MM.1S (cell line): ENCODE data around the gene HOXD1.
A peak's percentile ranks its signal among the peaks of the same experiment; 100 is the strongest.

Experiments
- DNase-seq: peaks from one replicate; pipeline ENCODE4 v3.0.0-alpha.2; 2015
- H2AFZ ChIP-seq: fragments of 300-600 bp; sonication (generic); 2 replicates; pipeline ENCODE4 v1.6.0; 2016; ENCODE audit warnings: antibody characterized with exemption, low read length
- H3F3A ChIP-seq: fragments of 300-600 bp; sonication (generic); 2 replicates; pipeline ENCODE4 v1.6.1; 2016; ENCODE audit warnings: mild to moderate bottlenecking, antibody characterized with exemption, low read length, moderate library complexity, mixed read lengths; ENCODE audit not compliant: insufficient read depth
- H3K27ac ChIP-seq: fragments of 300-600 bp; sonication (generic); 2 replicates; pipeline ENCODE4 v1.5.1; 2016; ENCODE audit warnings: mild to moderate bottlenecking, low read length
- H3K27me3 ChIP-seq: fragments of 300-600 bp; sonication (generic); replicated peaks from 2 replicates; pipeline ENCODE4 v1.6.0; 2016; ENCODE audit warnings: low read length; ENCODE audit not compliant: insufficient read depth
- H3K36me3 ChIP-seq: fragments of 300-600 bp; sonication (generic); replicated peaks from 2 replicates; pipeline ENCODE4 v1.6.1; 2016; ENCODE audit warnings: mild to moderate bottlenecking, low read length, mixed read lengths; ENCODE audit not compliant: insufficient read depth
- H3K4me1 ChIP-seq: fragments of 300-600 bp; sonication (generic); 2 replicates; pipeline ENCODE4 v1.6.1; 2016; ENCODE audit warnings: low read length, mixed read lengths
- H3K4me2 ChIP-seq: fragments of 300-600 bp; sonication (generic); 2 replicates; pipeline ENCODE4 v1.6.0; 2016; ENCODE audit warnings: low read depth, low read length
- H3K4me3 ChIP-seq: fragments of 300-600 bp; sonication (generic); 2 replicates; pipeline ENCODE4 v1.5.1; 2016; ENCODE audit warnings: low read length, mixed read lengths
- H3K79me2 ChIP-seq: fragments of 300-600 bp; sonication (generic); 2 replicates; pipeline ENCODE4 v1.6.1; 2016; ENCODE audit warnings: mixed run types, low read length, mixed read lengths
- H3K9ac ChIP-seq: fragments of 300-600 bp; sonication (generic); 2 replicates; pipeline ENCODE4 v1.6.1; 2016; ENCODE audit warnings: low read length, mixed read lengths
- H3K9me2 ChIP-seq: fragments of 300-600 bp; sonication (generic); replicated peaks from 2 replicates; pipeline ENCODE4 v1.6.1; 2016; ENCODE audit warnings: mild to moderate bottlenecking, low read length, mixed read lengths; ENCODE audit not compliant: insufficient read depth
- H3K9me3 ChIP-seq: fragments of 300-600 bp; sonication (generic); replicated peaks from 2 replicates; pipeline ENCODE4 v1.6.1; 2016; ENCODE audit warnings: mild to moderate bottlenecking, low read length, mixed read lengths; ENCODE audit not compliant: insufficient read depth
- H4K20me1 ChIP-seq: fragments of 300-600 bp; sonication (generic); 2 replicates; pipeline ENCODE4 v1.6.1; 2016; ENCODE audit warnings: mild to moderate bottlenecking, low read length, moderate library complexity, mixed read lengths; ENCODE audit not compliant: insufficient read depth
- CTCF ChIP-seq: fragments of 300-600 bp; sonication (generic); IDR thresholded peaks from 2 replicates; pipeline ENCODE4 v1.5.1; 2016; ENCODE audit warnings: antibody characterized with exemption, low read length, mixed read lengths
- EZH2 ChIP-seq: fragments of 300-600 bp; sonication (generic); optimal IDR thresholded peaks from 2 replicates; pipeline ENCODE3; 2017; ENCODE audit warnings: low read depth, mild to moderate bottlenecking, antibody characterized with exemption, low read length, mixed read lengths
- EZH2phosphoT487 ChIP-seq: fragments of 300-600 bp; sonication (generic); IDR thresholded peaks from 2 replicates; pipeline ENCODE4 v1.6.1; 2018; ENCODE audit warnings: antibody characterized with exemption, low read length

Gene HOXD1

GRCh38 chr2:176140513-176141317, 47.8 kb upstream of the HOXD1 start:
- no peaks in the 10 kb centered on the region for H3F3A ChIP-seq
- TF ChIP-seq CTCF (peak; percentile 82), EZH2 (no peak)
- no peaks in the 10 kb centered on the region for H4K20me1 ChIP-seq
- no peaks in the 10 kb centered on the region for H3K36me3 ChIP-seq
- DNase-seq, result peak; percentile 74
- peak overlapping the region; percentile 57 for H3K4me2 ChIP-seq
- no peaks in the 10 kb centered on the region for H3K79me2 ChIP-seq
- H3K4me1 ChIP-seq, result peaks cover 13% of the 10 kb centered on the region
- no peaks in the 10 kb centered on the region for H3K9me2 ChIP-seq
- H3K27ac ChIP-seq, result no peak overlapping the region
- H3K9ac ChIP-seq, result peak overlapping the region; percentile 52; the same call in 1 of the 2 replicates
- H2AFZ ChIP-seq, result peak overlapping the region; percentile 88
- H3K27me3 ChIP-seq, result 0 out of 2 replicates have a peak, but pooled peaks cover 3% of the 10 kb centered on the region
- H3K9me3 ChIP-seq, result no peaks in the 10 kb centered on the region
- H3K4me3 ChIP-seq, result peak overlapping the region; percentile 74

- H4K20me1 ChIP-seq, result no peaks in the 10 kb centered on the region
- TF ChIP-seq CTCF, result no peak
- TF ChIP-seq EZH2, result no peak
- no peak for TF ChIP-seq EZH2phosphoT487
- H3K4me3 ChIP-seq, result no peak overlapping the region
- no peak overlapping the region for H2AFZ ChIP-seq
- no peak overlapping the region for H3K27ac ChIP-seq
- no peaks in the 10 kb centered on the region for H3K79me2 ChIP-seq
- H3K4me2 ChIP-seq, result no peak overlapping the region
- no peaks in the 10 kb centered on the region for H3K36me3 ChIP-seq
- DNase-seq, result no peak
- 0 out of 2 replicates have a peak, but pooled peaks cover 3% of the 10 kb centered on the region for H3K27me3 ChIP-seq
- H3K9me2 ChIP-seq, result no peaks in the 10 kb centered on the region
- no peaks in the 10 kb centered on the region for H3F3A ChIP-seq
- no peaks in the 10 kb centered on the region for H3K9me3 ChIP-seq
- peaks cover 8% of the 10 kb centered on the region for H3K4me1 ChIP-seq
- no peak overlapping the region for H3K9ac ChIP-seq
These were observed 46.2 kb upstream of the HOXD1 start for GRCh38 chr2:176142281-176142680.

GRCh38 chr2:176145085-176145969, 43.1 kb upstream of the HOXD1 start:
- Histone ChIP-seq H3F3A (no peaks in the 10 kb centered on the region), H3K36me3 (no peaks in the 10 kb centered on the region), H3K4me1 (no peaks in the 10 kb centered on the region), H3K27ac (no peak overlapping the region), H3K79me2 (no peaks in the 10 kb centered on the region), H3K9me3 (no peaks in the 10 kb centered on the region), H4K20me1 (no peaks in the 10 kb centered on the region), H3K4me3 (no peak overlapping the region), H3K27me3 (peaks cover 11% of the 10 kb centered on the region), H3K9ac (no peak overlapping the region), H3K9me2 (no peaks in the 10 kb centered on the region), H2AFZ (no peak overlapping the region), H3K4me2 (no peak overlapping the region)
- no peak for DNase-seq
- TF ChIP-seq CTCF, result no peak
